ENCODE results near the gene DAAM2. TPM values are rescaled to one million over a fixed set of nuclear protein-coding genes. Genes with fewer than 3 reads are reported as not detected.

The DAAM2 gene
- total and polyA plus RNA-seq, 2 experiments from 2014 or later, result 1.8 to 5.6 TPM

DNA sequence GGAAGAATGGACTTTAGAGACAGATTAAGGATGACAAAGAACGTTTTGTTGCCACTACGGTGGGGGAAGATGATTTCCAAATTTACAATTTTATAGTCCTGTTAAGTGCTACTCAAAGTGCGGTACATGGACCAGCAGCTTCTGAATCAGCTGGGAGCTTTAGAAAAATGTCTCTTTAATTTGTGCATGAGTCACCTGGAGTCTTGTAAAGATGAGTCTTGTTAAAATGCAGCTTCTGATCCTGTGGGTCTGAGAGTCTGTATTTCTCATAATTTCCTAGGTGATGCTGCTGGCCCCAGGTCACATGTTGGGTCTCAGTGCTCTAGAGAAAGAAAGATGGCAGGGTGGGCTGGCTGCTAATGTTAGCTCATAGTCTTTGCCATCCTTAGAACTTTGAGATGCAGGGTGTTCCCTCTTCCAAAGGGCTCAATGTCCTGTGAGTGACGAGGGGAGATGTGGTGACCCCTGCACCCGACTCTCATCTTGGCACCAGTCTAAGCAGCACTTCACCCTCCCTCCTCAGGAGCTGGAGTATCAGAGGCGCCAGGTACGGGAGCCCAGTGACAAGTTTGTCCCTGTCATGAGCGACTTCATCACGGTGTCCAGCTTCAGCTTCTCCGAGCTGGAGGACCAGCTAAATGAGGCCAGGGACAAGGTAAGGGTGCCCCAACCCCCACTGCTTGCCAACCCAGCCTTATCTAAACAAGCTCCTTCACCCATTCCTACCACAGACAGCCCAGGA is 107.5 kb downstream of the DAAM2 start:
- in situ Hi-C loops (cut with MboI), result no loop called here
- peak; percentile 54 for DNase-seq

DNA sequence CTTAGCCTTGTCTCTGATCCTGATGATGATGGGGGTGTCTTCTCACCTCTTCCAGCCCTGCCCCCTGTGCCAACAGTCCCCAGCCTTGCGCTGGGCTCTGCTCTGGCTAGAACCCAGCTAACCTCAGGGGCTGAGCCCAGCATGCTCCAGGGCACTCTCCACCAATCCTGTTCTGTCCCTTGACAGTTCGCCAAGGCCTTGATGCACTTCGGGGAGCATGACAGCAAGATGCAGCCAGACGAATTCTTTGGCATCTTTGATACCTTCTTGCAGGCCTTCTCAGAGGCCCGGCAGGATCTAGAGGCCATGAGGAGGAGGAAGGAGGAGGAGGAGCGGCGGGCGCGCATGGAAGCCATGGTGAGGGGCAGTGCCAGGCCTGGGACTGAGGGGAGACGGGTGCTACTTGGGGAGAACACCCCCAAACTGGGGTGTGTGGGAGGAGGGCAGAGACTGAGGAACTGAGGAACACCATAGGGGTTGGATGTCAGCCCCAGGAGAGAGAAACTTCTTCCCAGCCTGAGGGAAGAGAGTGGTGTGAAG is 109.0 kb downstream of the DAAM2 start:
- H3K4me1 ChIP-seq (ENCODE audit: insufficient read depth), result no peaks in the 10 kb centered on the region
- no peak overlapping the region for H2AFZ ChIP-seq
- H3K4me2 ChIP-seq (ENCODE audit: unreplicated experiment), result no peak overlapping the region
- H3K27ac ChIP-seq, result no peak overlapping the region
- no peak overlapping the region for H3K9ac ChIP-seq
- no peaks in the 10 kb centered on the region for H3K27me3 ChIP-seq (replicated peaks; ENCODE audit: insufficient read depth)
- H4K20me1 ChIP-seq (ENCODE audit: insufficient read depth), result no peaks in the 10 kb centered on the region
- no peaks in the 10 kb centered on the region for H3K9me2 ChIP-seq (ENCODE audit: insufficient read depth)
- DNase-seq, result no peak
- WGBS, 2 experiments (ENCODE audit: low coverage in 1 of 2, low lambda C conversion rate in 2 of 2, missing lambda C conversion rate in 2 of 2), result 87 to 90% methylated on average over 8 to 10 of the region's 10 CpGs
- no peaks in the 10 kb centered on the region for H3K9me3 ChIP-seq (ENCODE audit: low read depth)
- H3F3A ChIP-seq (ENCODE audit: insufficient read depth), result no peaks in the 10 kb centered on the region
- in situ Hi-C loops (cut with MboI), result no loop called here
- H3K4me3 ChIP-seq, result no peak overlapping the region
- TF ChIP-seq EZH2phosphoT487 (IDR thresholded peaks at IDR 0.05; ENCODE audit: insufficient read depth, low read depth) (no peak), EZH2 (IDR thresholded peaks at IDR 0.05; ENCODE audit: insufficient read depth, poor library complexity, severe bottlenecking) (no peak)
- H3K79me2 ChIP-seq (ENCODE audit: insufficient read depth), result no peaks in the 10 kb centered on the region
- no peaks in the 10 kb centered on the region for H3K36me3 ChIP-seq (ENCODE audit: low read depth)

More for the DNA sequence above, 107.5 kb downstream of the DAAM2 start:
- Histone ChIP-seq H3K9ac (no peak overlapping the region), H3K4me1 (ENCODE audit: insufficient read depth) (no peaks in the 10 kb centered on the region), H3K4me2 (ENCODE audit: unreplicated experiment) (no peak overlapping the region), H3K36me3 (ENCODE audit: low read depth) (no peaks in the 10 kb centered on the region), H3K27ac (no peak overlapping the region), H3K79me2 (ENCODE audit: insufficient read depth) (no peaks in the 10 kb centered on the region), H3K4me3 (no peak overlapping the region), H2AFZ (no peak overlapping the region), H3K9me3 (ENCODE audit: low read depth) (no peaks in the 10 kb centered on the region), H3K27me3 (replicated peaks; ENCODE audit: insufficient read depth) (no peaks in the 10 kb centered on the region), H3F3A (ENCODE audit: insufficient read depth) (no peaks in the 10 kb centered on the region), H3K9me2 (ENCODE audit: insufficient read depth) (no peaks in the 10 kb centered on the region), H4K20me1 (ENCODE audit: insufficient read depth) (no peaks in the 10 kb centered on the region)
- TF ChIP-seq EZH2 (IDR thresholded peaks at IDR 0.05; ENCODE audit: insufficient read depth, poor library complexity, severe bottlenecking) (no peak), EZH2phosphoT487 (IDR thresholded peaks at IDR 0.05; ENCODE audit: insufficient read depth, low read depth) (no peak)
- WGBS, 2 experiments (ENCODE audit: low coverage in 1 of 2, low lambda C conversion rate in 2 of 2, missing lambda C conversion rate in 2 of 2), result 91 to 95% methylated on average over 10 of the region's 10 CpGs

DNA sequence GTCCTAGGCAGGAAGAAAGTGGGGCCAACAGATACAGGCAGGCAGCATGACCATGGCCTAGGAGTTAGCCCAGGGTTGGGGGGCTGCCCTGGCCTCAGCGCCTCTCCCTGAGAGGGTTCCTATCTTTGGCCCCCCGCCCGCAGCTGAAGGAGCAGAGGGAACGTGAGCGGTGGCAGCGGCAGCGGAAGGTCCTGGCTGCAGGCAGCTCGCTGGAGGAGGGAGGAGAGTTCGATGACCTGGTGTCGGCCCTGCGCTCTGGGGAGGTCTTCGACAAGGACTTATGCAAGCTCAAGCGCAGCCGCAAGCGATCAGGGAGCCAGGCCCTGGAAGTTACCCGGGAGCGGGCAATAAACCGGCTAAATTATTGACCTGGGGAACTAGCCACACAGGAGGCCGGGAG is 109.5 kb downstream of the DAAM2 start:
- H2AFZ ChIP-seq, result no peak overlapping the region

DNA sequence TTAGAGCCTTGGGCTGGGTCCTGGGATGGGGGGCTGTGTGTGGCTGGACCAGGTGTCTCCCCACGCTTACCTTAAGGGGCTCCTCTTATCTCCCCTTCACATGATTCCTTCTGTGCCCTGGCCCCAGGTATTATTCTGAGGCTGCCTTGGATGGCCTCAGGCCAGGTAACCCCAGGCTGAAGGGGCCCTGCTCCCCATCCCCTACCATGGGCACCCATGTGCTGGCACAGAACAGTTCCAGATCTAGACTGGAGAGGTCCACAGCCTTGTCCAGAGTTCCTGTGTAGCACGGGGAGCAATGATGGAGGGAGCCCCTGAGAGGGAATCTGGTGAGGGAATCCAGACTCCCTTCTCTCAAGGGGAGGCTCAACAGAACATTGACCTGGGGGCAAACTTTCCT is 110.0 kb downstream of the DAAM2 start:
- Histone ChIP-seq H3K27ac (no peak overlapping the region), H3F3A (ENCODE audit: insufficient read depth) (no peaks in the 10 kb centered on the region), H3K9ac (no peak overlapping the region), H3K9me3 (ENCODE audit: low read depth) (no peaks in the 10 kb centered on the region), H3K27me3 (replicated peaks; ENCODE audit: insufficient read depth) (no peaks in the 10 kb centered on the region), H3K4me3 (no peak overlapping the region), H2AFZ (no peak overlapping the region), H3K4me1 (ENCODE audit: insufficient read depth) (no peaks in the 10 kb centered on the region), H4K20me1 (ENCODE audit: insufficient read depth) (no peaks in the 10 kb centered on the region), H3K4me2 (ENCODE audit: unreplicated experiment) (no peak overlapping the region), H3K9me2 (ENCODE audit: insufficient read depth) (no peaks in the 10 kb centered on the region), H3K36me3 (ENCODE audit: low read depth) (no peaks in the 10 kb centered on the region), H3K79me2 (ENCODE audit: insufficient read depth) (no peaks in the 10 kb centered on the region)
- in situ Hi-C loops (cut with MboI), result no loop called here
- 74 to 80% methylated on average over 2 of the region's 2 CpGs for WGBS, 2 experiments (ENCODE audit: low coverage in 1 of 2, low lambda C conversion rate in 2 of 2, missing lambda C conversion rate in 2 of 2)
- TF ChIP-seq EZH2 (IDR thresholded peaks at IDR 0.05; ENCODE audit: insufficient read depth, poor library complexity, severe bottlenecking) (no peak), EZH2phosphoT487 (IDR thresholded peaks at IDR 0.05; ENCODE audit: insufficient read depth, low read depth) (no peak)
- no peak for DNase-seq

More for the DNA sequence above, 109.5 kb downstream of the DAAM2 start:
- Histone ChIP-seq H3K4me3 (no peak overlapping the region), H3K9me2 (ENCODE audit: insufficient read depth) (no peaks in the 10 kb centered on the region), H3K9ac (no peak overlapping the region), H3F3A (ENCODE audit: insufficient read depth) (no peaks in the 10 kb centered on the region), H3K4me1 (ENCODE audit: insufficient read depth) (no peaks in the 10 kb centered on the region), H3K4me2 (ENCODE audit: unreplicated experiment) (no peak overlapping the region), H3K79me2 (ENCODE audit: insufficient read depth) (no peaks in the 10 kb centered on the region), H3K9me3 (ENCODE audit: low read depth) (no peaks in the 10 kb centered on the region), H3K27ac (no peak overlapping the region), H4K20me1 (ENCODE audit: insufficient read depth) (no peaks in the 10 kb centered on the region), H3K27me3 (replicated peaks; ENCODE audit: insufficient read depth) (no peaks in the 10 kb centered on the region), H3K36me3 (ENCODE audit: low read depth) (no peaks in the 10 kb centered on the region)
- no peak for DNase-seq
- TF ChIP-seq EZH2phosphoT487 (IDR thresholded peaks at IDR 0.05; ENCODE audit: insufficient read depth, low read depth), result no peak
- TF ChIP-seq EZH2 (IDR thresholded peaks at IDR 0.05; ENCODE audit: insufficient read depth, poor library complexity, severe bottlenecking), result no peak
- in situ Hi-C loops (cut with MboI), result no loop called here
- 83 to 90% methylated on average over 14 to 19 of the region's 19 CpGs for WGBS, 2 experiments (ENCODE audit: low coverage in 1 of 2, low lambda C conversion rate in 2 of 2, missing lambda C conversion rate in 2 of 2)

All from GM23248 (cell line).